ENCODE results near the gene PHLDB2. TPM values are rescaled to one million over a fixed set of nuclear protein-coding genes. Genes with fewer than 3 reads are reported as not detected.

PHLDB2 gene
- total and polyA plus RNA-seq, 2 of the 8 experiments (the other 6 are each of a cell fraction or from before 2014, with no cell fraction given), result 5.8 to 22.6 TPM

DNA sequence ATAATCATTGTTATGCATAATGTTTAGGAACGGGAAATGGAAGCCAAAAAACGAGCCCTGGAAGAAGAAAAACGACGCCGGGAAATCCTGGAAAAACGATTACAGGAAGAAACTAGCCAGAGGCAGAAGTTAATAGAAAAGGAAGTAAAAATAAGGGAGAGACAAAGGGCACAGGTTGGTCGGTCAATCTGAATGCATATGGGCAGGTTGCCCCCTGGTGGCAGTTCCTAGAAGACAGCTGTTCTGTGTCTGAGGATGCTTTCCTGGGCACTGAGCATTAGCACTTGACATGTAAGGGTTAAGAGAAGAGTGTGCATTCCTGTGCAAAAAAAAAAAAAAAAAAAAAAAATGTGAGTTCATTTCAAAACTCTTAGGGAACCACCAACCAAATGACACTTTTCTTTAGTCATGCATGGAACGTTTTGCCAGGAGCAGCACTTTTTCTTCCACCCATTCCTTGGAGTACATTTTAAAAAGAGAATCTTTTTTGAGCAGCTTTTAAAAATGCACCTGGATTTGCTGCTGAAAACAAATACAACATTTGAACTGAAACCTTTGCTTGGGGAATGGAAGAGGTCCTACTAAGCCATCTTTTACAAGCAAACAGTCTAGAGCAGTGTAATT is 108.7 kb downstream of the PHLDB2 start:
- H2BK15ac ChIP-seq (ENCODE audit: low read length), result no peak overlapping the region
- no peaks in the 10 kb centered on the region for H3K4me1 ChIP-seq (replicated peaks in 1 of 4; ENCODE audit: control insufficient read depth in 3 of 4, insufficient read depth in 4 of 4, low read length in 3 of 4)
- no peak overlapping the region for H3K23ac ChIP-seq (ENCODE audit: insufficient read length)
- no peaks in the 10 kb centered on the region for H3K9me3 ChIP-seq (ENCODE audit: insufficient read depth in 2 of 2, low read depth in 1 of 2, low read length in 1 of 2)
- 24% methylated on average over 8 of the region's 8 CpGs; no CpG with 5 or more reads in 1 of the 2 experiments for WGBS, 2 experiments (ENCODE audit: extremely low coverage in 1 of 2, insufficient coverage in 1 of 2, insufficient read length in 1 of 2, insufficient replicate concordance in 2 of 2, low coverage in 1 of 2, low lambda C conversion rate in 2 of 2, missing lambda C conversion rate in 1 of 2)
- H3K36me3 ChIP-seq (ENCODE audit: control insufficient read depth in 2 of 4, insufficient read depth in 4 of 4, low read length in 3 of 4), result no peaks in the 10 kb centered on the region
- H3K79me2 ChIP-seq (ENCODE audit: control insufficient read depth in 1 of 2, insufficient read depth in 2 of 2, low read length in 2 of 2), result no peaks in the 10 kb centered on the region
- H4K8ac ChIP-seq (ENCODE audit: extremely low read depth, insufficient read depth, low read length), result no peak overlapping the region
- H4K91ac ChIP-seq (replicated peaks; ENCODE audit: insufficient read length, low read length), result no peak overlapping the region
- H2AK5ac ChIP-seq (ENCODE audit: low read depth, low read length), result no peak overlapping the region
- DNase-seq (ENCODE audit: low read depth in 1 of 2, low spot score in 2 of 2) (peak; percentile 58 to 93), FAIRE-seq (peak; percentile 89)
- H4K20me1 ChIP-seq (replicated peaks in 1 of 2; ENCODE audit: control insufficient read depth in 1 of 2, insufficient read depth in 2 of 2, low read length in 2 of 2), result no peaks in the 10 kb centered on the region
- no peak overlapping the region for H2AFZ ChIP-seq (ENCODE audit: low read length)
- no peak overlapping the region for H2BK120ac ChIP-seq (replicated peaks; ENCODE audit: low read depth, low read length)
- no peak overlapping the region for H3K56ac ChIP-seq (replicated peaks; ENCODE audit: insufficient read length, low read depth, low read length)
- no peaks in the 10 kb centered on the region for H3K79me1 ChIP-seq (ENCODE audit: low read depth, low read length)
- ChIA-PET POLR2A (ENCODE audit: partially characterized antibody) (interaction anchor here (0.6 to 2.9 kb wide), 4 partner anchors 9 to 220 kb away, joined by 4 to 12 read pairs (median 4); partner anchors contain the start of gene ABHD10), CTCF (ENCODE audit: partially characterized antibody) (interaction anchor here (0.5 to 15.1 kb wide), 39 partner anchors 11 to 368 kb away, joined by 3 to 258 read pairs (median 4); partner anchors contain the start of genes ABHD10 and PHLDB2)
- no peaks in the 10 kb centered on the region; the same call in 1 of the 2 replicates for H3K23me2 ChIP-seq (ENCODE audit: low read depth, low read length)
- TF ChIP-seq RAD21 (IDR thresholded peaks at IDR 0.05 in 1 of 2, conservative IDR thresholded peaks at IDR 0.05 in 1 of 2; ENCODE audit: low read depth in 2 of 2, low read length in 2 of 2) (peak; percentile 95 to 98), RXRA (IDR thresholded peaks at IDR 0.05; ENCODE audit: insufficient read depth, low read depth, low read length) (no peak), SIRT6 (IDR thresholded peaks at IDR 0.05; ENCODE audit: low read length) (no peak)
- TF ChIP-seq, protein P1, sequence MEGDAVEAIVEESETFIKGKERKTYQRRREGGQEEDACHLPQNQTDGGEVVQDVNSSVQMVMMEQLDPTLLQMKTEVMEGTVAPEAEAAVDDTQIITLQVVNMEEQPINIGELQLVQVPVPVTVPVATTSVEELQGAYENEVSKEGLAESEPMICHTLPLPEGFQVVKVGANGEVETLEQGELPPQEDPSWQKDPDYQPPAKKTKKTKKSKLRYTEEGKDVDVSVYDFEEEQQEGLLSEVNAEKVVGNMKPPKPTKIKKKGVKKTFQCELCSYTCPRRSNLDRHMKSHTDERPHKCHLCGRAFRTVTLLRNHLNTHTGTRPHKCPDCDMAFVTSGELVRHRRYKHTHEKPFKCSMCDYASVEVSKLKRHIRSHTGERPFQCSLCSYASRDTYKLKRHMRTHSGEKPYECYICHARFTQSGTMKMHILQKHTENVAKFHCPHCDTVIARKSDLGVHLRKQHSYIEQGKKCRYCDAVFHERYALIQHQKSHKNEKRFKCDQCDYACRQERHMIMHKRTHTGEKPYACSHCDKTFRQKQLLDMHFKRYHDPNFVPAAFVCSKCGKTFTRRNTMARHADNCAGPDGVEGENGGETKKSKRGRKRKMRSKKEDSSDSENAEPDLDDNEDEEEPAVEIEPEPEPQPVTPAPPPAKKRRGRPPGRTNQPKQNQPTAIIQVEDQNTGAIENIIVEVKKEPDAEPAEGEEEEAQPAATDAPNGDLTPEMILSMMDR (IDR thresholded peaks at IDR 0.05; ENCODE audit: control extremely low read depth in 1 of 3, insufficient read depth in 1 of 3, low read depth in 1 of 3, low read length in 3 of 3), result peak; percentile 70 to 91 (median 88)
- H3K9ac ChIP-seq (replicated peaks in 1 of 4; ENCODE audit: extremely low read depth in 1 of 4, low read depth in 3 of 4, low read length in 3 of 4), result no peak overlapping the region
- H3K18ac ChIP-seq (ENCODE audit: extremely low read depth, low read length), result no peak overlapping the region
- no peak overlapping the region for H2BK12ac ChIP-seq (ENCODE audit: low read depth, low read length)
- no peak overlapping the region for H2BK20ac ChIP-seq (ENCODE audit: low read length)
- H3K4me3 ChIP-seq (ENCODE audit: extremely low read depth in 1 of 4, insufficient read depth in 2 of 4, low read depth in 3 of 4, low read length in 4 of 4), result no peak overlapping the region
- no peak overlapping the region for H3K4ac ChIP-seq (replicated peaks; ENCODE audit: insufficient read length, low read depth, low read length)
- H3K14ac ChIP-seq (ENCODE audit: insufficient read length), result no peak overlapping the region
- no peak overlapping the region for H2BK5ac ChIP-seq (ENCODE audit: low read depth, low read length)
- no peak overlapping the region for H3K4me2 ChIP-seq (ENCODE audit: insufficient read depth in 1 of 2, low read depth in 2 of 2, low read length in 2 of 2)
- no peaks in the 10 kb centered on the region for H3K27me3 ChIP-seq (replicated peaks in 1 of 4; ENCODE audit: control insufficient read depth in 3 of 4, extremely low read depth in 1 of 4, insufficient read depth in 3 of 4, low read length in 3 of 4)
- no peak overlapping the region for H3K27ac ChIP-seq (ENCODE audit: low read depth, low read length)
- H4K5ac ChIP-seq (ENCODE audit: insufficient read length, low read depth, low read length), result no peak overlapping the region

Data from H1 (cell line).